Activated CD4-positive, CD25-positive, alpha-beta regulatory T cell treated with anti-CD3 and anti-CD28 coated beads, Interleukin-2, amount 50 U/mL, for 72 hours (primary cell): ENCODE measurements around the gene MCEMP1.

Source experiments
- DNase-seq: peaks from one replicate; pipeline ENCODE4 v3.0.0; 2021

The MCEMP1 gene

DNA sequence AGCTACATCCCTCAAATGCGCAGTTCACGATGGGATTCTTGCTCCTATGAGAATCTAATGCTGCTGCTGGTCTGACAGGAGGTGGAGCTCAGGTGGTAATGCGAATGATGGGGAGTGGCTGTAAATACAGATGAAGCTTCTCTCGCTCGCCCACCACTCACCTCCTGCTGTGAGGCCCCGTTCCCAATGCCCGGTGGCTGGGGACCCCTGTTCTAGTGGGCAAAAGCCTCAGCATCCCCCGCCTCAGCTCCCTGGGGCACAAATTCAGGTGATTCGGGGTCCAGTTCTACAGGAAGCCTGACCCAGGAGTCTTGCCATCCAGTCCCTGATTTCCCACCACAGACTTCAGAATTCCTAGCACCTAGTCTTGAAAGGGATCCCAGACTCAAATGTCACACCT lies 4.4 kb upstream of the MCEMP1 start:
- DNase-seq: no peak

DNA sequence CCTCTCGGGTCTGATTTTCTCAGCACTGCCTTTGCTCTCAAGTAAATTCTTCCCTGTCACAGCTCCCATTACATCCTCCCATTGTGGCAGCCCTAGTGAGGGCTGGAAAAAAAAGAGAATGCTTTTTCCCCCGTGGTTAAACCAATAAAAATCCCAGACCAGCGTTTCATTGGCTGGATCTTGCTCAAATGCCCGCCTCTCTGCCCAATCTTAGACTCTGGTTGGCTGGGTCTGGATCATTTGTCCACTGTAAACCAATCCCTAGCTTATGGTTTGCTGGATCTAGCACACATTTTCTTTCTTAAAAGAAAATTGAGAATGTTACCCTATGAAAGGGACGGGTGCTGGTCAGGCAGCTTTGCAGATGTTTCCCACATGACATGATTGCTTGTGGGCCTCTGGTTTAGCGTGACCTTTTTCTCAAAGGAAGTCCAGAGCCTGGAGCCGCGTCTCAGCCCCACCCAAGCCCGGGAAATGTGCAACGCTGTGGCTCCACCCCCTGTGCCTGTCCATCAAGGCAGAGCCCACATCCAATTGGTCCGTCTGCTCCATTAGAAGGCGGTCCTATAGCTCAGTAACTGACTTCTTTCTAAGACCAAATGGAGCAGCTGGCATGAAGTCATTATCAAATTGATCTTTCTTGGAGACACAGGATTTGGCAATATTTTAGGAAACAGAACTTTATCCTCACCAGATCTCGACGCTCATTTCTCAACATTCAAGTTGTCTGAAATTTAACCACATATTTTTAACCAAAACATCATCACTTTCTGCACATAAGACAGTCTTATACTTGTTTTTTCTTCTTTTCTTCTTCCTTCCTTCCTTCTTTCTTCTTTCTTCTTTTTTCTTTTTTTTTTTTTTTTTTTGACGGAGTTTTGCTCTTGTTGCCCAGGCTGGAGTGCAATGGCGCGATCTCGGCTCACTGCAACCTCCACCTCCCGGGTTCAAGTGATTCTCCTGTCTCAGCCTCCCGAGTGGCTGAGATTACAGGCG lies 2.6 kb upstream of the MCEMP1 start:
- DNase-seq: peak; percentile 55

DNA sequence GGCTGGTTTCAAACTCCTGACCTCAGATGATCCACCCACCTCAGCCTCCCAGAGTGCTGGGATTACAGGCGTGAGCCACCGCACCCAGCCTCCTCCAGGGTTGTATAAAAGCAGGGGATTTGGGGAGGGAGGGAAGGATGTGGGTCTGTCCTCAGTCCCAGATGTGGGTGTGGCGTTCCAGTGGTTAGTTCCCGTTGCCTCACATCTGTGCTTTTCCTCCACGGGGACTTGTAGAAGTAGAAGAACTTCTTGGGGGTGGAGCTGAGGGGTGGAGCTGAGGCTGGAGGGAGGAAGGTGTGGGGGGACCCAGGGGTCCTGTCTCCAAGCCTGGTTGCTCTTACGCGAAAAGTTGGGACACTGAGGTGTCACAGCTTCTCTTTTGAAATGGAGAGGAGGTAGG lies 514 bp upstream of the MCEMP1 start:
- DNase-seq: no peak

DNA sequence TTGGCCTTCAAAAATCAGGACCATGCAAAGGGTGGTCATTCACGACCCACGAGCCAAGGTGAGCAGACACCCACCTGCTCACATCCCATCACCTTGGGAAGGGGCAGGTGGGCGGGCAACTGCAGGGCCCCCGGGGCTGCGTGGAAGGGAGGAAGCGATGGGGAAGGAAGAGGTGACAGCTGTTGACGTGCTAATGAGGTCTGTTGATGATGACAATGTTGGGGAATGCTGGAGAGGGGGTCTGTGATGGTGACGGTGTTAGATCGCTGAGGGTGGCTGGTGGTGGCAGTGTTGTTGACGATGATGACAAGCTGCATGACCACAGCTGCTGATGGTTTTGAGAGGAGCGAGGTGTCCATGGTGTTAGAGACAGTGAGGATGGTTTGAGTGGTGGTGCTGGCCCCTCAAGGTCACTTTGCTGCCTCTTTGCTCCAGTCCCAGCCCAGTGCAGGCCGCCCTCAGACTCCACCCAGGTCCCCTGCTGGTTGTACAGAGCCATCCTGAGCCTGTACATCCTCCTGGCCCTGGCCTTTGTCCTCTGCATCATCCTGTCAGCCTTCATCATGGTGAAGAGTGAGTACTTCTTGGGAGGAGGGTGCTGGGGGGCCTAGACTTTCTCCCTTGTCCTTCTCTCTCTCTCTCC lies 900 bp downstream of the MCEMP1 start:
- DNase-seq: no peak

DNA sequence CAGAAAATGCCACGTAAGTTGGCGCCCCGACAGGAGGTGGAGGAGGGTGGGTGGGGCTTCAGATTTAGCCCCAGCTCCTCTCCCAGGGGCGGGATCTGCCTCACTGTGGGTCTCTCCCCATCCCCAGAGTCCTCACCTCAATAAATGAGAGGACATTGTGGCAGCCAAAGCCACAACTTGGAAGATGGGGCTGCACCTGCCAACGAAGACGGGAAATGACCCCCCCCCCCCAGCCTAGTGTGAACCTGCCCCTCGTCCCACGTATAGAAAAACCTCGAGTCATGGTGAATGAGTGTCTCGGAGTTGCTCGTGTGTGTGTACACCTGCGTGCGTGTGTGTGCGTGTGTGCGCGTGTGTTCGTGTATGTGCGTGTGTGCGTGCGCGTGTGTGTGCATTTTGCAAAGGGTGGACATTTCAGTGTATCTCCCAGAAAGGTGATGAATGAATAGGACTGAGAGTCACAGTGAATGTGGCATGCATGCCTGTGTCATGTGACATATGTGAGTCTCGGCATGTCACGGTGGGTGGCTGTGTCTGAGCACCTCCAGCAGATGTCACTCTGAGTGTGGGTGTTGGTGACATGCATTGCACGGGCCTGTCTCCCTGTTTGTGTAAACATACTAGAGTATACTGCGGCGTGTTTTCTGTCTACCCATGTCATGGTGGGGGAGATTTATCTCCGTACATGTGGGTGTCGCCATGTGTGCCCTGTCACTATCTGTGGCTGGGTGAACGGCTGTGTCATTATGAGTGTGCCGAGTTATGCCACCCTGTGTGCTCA lies 2.3 kb downstream of the MCEMP1 start:
- peak; percentile 55 for DNase-seq

DNA sequence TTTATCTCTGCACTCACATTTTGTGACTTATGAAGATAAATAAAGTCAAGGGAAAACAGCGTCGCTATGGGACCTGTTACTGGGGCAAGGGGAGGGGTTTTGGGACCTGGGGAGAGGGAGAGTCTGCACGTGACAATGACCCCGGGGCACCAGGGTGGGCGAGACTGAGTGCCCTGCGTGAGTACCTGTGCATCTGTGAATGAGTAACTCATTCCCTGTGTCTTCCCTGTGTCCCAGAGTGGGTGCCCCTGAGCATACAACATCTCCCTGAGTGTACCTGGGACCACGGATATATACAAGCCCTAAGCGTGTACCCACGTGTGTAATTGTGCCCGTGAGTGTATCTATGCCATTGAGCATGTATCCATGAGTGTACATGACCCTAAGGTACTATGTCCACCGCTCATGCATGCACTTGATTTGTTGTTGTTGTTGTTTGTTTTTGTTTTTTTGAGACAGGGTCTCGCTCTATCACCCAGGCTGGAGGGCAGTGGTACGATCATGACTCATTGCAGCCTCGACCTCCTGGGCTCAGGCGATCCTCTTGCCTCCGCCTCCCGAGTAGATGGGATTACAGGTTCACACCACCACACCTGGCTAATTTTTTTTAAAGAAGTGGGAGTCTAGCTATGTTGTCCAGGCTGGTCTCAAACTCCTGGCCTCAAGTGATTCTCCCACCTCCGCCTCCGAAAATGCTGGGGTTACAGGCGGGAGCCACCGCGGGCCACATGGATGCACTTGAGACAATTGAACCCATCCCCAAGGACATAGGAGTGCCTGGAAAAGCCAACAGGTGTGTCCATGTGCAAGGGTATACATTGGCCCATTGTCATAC lies 3.1 kb downstream of the MCEMP1 start:
- no peak for DNase-seq

DNA sequence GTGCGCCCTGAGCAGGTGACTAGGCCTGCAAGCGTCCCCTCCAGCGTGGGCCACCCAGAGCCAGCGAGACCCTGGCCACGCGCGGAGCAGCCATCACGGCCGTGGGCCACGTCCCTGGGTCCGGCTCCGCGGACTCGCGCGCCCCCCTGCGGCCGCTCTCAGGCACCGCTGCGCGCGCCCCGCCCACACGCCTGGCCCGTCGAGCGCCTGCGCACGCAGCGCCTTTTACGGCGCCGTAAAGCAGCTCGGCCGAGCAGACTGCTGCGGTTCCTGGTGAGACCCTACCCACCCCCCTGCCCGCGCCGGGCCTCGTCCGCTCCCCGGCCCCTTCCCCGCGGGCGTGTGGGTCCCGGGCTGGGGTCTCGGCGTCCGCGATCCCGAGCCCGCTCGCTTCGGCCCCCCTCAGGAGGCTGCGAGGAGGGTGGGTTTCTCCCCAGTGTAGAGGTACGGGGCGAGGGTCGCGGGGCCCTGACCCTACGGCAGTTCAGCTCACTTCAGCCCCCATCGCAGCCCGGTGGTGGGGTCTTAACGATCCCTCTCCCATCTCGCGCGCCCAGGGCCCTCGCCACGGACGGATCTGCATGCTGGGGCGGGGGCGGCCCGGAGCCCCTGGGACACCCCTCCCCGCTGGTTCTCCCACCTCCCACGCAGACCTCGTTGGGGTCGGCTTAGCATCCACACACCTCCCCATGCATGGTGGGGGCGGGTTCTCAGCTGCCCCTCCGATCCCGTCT lies 3.9 kb downstream of the MCEMP1 start, which contains the start of gene TRAPPC5:
Gene TRAPPC5 (plus strand): TSS at position 228 of the 734 bp plus-strand sequence. CDS start 1,421 bp downstream, outside the sequence.
- DNase-seq: peak; percentile 92

DNA sequence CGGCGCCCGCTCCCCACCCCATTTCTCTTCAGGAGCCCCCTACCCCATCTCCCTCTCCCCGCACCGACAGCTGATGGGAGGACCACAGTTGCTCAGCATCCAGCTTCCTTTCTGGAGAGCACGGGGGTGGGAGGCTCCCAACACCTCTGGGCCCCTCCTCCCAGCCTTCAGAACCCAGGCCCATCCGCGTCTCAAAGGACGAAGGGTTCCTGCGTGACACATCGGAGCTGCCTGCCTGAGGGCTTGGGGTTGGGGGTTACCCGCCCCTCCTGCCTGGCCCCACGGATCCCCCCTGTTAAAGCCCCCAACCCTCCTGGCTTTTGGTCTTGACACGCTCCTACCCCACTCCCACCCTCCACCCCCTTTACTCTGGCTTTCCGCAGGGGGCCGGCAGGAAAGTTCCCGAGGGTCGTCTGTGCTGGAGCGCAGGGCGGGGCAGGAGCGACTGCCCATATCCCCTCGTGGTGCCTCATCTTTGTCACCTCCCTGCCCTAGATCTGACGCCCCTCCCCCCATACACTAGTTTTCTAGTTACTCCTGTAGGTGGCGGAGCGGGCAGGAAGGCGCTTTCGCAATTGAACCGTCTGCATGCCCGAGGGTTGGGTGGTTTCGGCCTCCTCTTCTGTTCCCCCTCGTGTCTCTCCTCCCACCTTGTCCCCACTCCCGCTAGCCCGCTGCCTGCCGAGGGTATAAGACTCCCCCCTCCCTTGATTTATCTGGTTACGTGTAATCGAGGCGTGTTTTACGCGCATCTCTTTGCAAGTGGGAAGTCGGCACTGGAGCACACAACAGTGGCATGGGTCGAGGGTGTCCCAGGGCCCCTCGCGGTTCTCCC lies 4.7 kb downstream of the MCEMP1 start:
- peak; percentile 76 for DNase-seq

DNA sequence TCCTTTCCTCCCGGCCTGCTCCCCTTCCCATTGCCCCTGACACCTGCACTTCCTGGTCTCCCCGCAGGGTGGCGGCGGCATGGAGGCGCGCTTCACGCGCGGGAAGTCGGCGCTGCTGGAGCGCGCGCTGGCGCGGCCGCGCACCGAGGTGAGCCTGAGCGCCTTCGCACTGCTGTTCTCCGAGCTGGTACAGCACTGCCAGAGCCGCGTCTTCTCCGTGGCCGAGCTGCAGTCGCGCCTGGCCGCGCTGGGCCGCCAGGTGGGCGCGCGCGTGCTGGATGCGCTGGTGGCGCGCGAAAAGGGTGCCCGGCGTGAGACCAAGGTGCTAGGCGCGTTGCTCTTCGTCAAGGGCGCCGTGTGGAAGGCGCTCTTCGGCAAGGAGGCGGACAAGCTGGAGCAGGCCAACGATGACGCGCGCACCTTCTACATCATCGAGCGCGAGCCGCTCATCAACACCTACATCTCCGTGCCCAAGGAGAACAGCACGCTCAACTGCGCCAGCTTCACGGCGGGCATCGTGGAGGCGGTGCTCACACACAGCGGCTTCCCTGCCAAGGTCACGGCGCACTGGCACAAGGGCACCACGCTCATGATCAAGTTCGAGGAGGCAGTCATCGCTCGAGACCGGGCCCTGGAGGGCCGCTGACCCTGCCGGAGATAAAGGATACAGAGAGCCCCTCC lies 5.4 kb downstream of the MCEMP1 start:
- no peak for DNase-seq

DNA sequence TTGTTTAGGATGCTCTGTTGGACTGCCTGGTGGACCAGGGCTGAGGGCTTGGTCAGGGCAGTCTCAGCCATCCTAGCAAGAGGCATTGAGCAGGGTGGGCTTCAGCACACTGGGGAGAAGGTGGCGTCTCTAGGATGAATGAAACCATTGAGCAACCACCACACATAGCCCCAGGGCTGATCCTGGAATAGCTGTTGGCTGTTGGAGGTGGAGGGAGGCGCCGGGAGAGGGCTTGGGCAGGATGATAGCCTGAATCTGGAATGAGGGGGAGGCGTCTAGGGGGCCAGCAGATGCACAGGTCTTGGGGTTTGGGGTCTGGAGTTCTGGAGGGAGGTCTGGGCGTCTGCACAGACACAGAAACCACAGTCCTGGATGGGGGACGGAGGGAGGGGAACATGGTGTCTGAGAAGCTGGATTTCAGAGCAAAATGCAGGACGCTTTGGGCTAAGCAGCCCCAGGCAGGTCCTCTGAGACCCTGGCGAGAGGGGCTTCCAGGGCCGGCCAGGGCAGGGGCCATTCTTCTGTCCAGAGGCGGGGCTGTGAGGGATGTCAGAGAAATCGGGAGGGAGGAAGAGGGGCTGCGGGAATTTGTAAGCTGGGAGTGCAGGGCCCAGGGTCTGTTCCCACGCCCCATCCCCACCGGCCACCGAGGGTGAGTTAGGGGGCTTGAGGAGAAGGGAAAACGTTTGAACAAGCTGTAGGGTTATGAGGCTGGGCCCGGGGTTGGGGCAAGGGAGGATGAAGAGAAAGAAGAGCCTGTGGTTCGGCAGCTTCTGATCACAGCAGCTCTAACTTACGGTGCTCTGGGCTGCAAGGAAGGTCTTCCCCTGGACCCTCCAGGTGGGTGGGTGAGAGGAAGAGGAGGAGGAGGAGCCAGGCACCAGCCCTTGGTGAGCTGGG lies 8.9 kb downstream of the MCEMP1 start:
- no peak for DNase-seq

DNA sequence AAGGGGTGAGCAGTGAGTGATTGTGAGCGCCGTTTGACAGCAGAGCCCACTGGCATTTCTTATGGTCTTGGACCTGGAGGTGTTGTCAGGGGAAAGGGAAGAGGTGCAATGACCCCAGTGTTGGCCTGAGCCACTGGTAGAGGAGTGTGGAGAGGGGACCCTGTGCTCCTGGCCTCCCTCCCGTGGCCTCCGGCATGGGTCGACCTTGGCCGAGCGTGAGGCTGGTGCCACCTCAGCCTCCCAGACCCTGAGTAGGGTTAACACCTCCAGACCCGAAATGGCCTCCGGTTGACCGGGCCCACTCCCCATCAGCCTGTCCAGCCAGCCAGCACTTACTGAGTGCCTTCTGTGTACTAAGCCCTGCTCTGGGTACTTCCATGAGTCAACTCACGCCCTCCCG lies 10.3 kb downstream of the MCEMP1 start:
- DNase-seq: no peak

DNA sequence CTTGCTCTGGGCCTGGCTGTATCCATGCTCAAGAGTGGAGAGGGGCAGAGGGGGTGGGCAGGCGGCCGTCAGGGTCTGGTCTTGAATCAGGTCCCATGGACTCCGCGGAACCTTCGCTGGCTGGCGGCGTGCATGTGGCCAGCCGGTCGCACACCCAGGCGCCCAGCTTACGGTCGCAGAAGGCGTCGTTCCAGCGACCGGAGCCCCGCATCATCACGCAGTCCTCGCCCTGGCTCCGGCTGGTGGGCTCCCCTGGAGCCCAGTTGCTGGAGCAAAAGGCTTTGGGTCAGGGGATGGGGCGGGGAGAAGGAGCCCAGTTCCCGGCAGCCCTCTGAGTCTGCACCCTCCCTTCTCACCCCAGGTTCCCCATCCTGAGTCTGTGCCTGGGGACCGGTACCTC lies 12.3 kb downstream of the MCEMP1 start:
- no peak for DNase-seq

DNA sequence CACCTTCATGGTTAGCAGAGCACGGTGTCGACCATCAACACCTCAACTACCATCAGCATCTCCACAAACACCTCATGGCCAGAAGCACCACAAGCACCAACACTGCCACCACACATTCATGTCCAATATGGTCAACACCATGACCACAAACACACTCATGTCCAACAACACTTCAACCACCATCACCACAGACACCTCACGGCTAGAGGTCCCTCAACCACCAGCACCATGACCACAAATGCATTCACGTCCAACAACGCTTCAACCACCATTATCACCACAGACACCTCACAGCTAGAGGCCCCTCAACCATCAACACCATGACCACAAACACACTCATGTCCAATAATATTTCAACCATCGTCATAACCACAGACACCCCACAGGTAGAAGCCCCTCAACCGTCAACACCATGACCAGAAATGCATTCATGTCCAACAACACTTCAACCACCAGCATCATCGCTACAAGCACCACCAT lies 13.9 kb downstream of the MCEMP1 start:
- no peak for DNase-seq

DNA sequence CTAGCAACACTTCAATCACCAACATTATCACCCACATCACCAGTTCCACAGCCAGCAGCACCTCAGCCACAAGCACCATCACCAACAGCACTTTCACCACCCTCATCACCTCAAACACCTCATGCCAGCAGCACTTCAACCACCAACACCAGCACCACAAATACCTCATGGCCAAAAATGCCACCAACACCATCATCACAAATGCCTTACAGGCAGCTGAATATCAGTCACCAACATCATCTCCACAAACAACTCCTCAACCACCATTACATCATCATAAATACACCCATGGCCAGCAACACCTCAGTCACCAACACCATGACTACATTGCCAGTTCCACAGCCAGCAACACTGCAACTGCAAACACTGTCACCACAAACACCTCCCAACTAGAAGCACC lies 14.6 kb downstream of the MCEMP1 start:
- no peak for DNase-seq

DNA sequence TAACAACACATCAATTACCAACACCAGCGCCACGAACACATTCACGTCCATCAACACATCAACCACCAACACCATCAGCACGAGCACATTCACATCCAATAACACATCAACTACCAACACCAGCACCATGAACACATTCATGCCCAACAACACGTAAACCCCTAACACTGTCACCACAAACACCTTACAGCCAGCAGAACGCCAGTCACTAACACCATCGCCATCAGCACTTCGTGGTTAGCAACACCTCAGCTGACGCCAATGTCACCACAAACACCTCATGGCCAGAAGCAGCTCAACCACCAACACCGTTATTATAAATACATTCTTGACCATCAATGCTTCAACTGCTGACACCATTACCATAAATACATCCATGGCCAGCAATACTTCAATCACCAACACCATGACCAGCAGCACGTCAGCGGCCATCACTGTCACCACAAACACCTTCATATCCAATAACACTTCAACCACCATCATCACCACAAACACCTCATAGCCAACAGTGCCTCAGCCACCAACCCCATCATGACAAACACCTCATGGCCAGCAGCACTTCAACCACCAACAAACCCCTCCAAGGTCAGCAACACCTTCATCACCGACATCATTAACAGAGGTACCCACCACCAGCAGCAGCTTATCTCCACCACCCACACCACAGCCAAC lies 15.7 kb downstream of the MCEMP1 start:
- no peak for DNase-seq

DNA sequence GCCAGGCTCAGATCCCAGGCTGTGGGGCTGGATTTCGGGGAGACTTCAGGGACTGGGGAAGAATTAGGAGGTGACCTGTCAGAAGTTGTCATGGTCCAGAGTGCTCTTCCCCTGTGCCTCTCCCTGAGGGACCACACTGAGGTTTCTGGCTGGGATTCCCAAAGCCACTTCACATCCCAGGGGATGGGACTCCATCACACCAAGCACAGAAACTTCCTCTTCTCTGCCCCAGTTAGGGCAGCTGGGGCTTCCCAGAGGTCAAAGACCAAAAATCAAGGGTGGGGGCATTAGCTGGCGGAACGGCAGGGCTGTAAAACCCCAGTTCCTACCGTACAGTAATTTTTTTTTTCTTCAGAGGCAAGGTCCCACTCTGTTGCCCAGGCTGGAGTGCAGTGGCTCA lies 17.6 kb downstream of the MCEMP1 start:
- DNase-seq: no peak

DNA sequence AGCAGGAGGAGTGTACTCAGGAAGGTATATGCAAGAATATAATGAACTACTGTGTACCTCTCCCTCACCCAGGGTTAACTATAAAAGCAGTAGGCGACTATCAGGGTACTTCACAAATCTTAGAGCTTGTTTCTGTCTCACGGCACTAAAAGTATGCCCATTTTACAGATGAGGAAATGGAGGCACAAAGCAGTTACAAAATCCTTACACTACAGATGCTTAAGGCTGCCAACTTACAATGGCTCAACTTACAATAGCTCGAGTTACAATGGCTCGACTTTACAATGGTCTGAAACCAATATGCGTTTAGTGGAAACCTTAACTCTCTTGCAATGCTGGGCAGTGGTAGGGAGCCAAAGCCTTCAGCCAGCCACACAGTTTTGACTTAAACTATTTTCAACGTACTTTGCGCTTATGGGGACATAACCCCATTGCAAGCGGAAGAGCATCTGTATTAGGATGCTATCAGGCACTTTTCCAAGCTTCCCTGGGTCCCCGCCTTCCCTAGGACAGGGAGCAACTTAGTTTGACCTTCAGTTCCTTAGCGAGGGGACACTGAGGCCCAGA lies 20.9 kb downstream of the MCEMP1 start:
- no peak for DNase-seq

DNA sequence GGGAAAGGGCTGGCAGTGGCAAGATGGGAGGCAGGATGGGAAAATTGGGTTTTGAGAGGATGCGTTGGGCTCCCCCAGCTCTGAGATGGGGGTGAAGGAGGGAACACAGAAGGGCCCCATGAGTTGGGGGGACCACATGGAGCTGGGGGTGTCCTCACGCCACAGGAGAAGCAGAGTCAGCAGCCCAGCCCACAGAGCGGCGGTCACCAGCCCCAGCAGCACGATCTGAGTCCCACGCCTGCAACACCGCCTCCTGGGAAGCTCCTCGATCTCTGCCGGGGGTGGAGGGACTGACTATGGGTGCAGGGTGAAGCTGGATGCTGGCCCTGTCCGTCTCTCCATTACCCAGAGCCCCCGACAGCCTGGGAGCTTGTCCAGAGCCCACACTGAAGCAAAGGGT lies 21.7 kb downstream of the MCEMP1 start:
- no peak for DNase-seq
